A673 (cell line): ENCODE data around the gene ENOX1. TPM values are rescaled to one million over a fixed set of nuclear protein-coding genes. Genes with fewer than 3 reads are reported as not detected.

Source experiments
- BruUV-seq: library from RNA; stranded (reverse); fragments of 400-500 nt; replicated peaks from 2 replicates; lab custom pipeline; 2021; lab: Mats Ljungman, UMichigan
- CTCF ChIA-PET: fragments of 300-600 bp; sonication (Branson Sonifier 250); formaldehyde crosslinking; loops from one replicate; lab custom pipeline; 2022; ENCODE audit warnings: antibody characterized with exemption; lab: Charles Lee
- POLR2A ChIA-PET: fragments of 300-600 bp; sonication (Branson Sonifier 250); formaldehyde crosslinking; loops from one replicate; lab custom pipeline; 2022; ENCODE audit warnings: antibody characterized with exemption; ENCODE audit not compliant: low non-redundant PET; lab: Charles Lee
- DNase-seq: peaks from one replicate; pipeline ENCODE4 v3.0.0-alpha.2; 2015; ENCODE audit warnings: low spot score
- H3K27ac ChIP-seq: fragments of 200-600 bp; sonication (generic); 2 replicates; pipeline ENCODE4 v1.5.1; 2016; ENCODE audit warnings: mixed run types, low read depth, mild to moderate bottlenecking, mixed read lengths, antibody characterized with exemption, low read length; ENCODE audit not compliant: poor library complexity, severe bottlenecking
- H3K27me3 ChIP-seq: fragments of 200-600 bp; sonication (generic); replicated peaks from 2 replicates; pipeline ENCODE4 v1.6.1; 2017; ENCODE audit warnings: mixed run types, low read depth, mild to moderate bottlenecking, mixed read lengths, antibody characterized with exemption, low read length; ENCODE audit not compliant: insufficient read depth, poor library complexity
- H3K36me3 ChIP-seq: fragments of 200-600 bp; sonication (generic); 2 replicates; pipeline ENCODE4 v1.6.1; 2016; ENCODE audit warnings: mixed run types, mild to moderate bottlenecking, mixed read lengths, antibody characterized with exemption, low read length; ENCODE audit not compliant: insufficient read depth, poor library complexity, severe bottlenecking
- H3K4me1 ChIP-seq: fragments of 200-600 bp; sonication (generic); 2 replicates; pipeline ENCODE4 v1.6.1; 2017; ENCODE audit warnings: mixed run types, mild to moderate bottlenecking, mixed read lengths, antibody characterized with exemption, low read length; ENCODE audit not compliant: insufficient read depth, poor library complexity, severe bottlenecking
- H3K4me3 ChIP-seq: fragments of 200-600 bp; sonication (generic); 2 replicates; pipeline ENCODE4 v1.5.1; 2016; ENCODE audit warnings: low read depth, mixed run types, mild to moderate bottlenecking, mixed read lengths, low read length; ENCODE audit not compliant: poor library complexity, severe bottlenecking
- H3K9me3 ChIP-seq: fragments of 200-600 bp; sonication (generic); 2 replicates; pipeline ENCODE4 v1.6.1; 2016; ENCODE audit warnings: mixed run types, low read depth, mild to moderate bottlenecking, mixed read lengths, antibody characterized with exemption, low read length; ENCODE audit not compliant: poor library complexity, severe bottlenecking
- CTCF ChIP-seq: fragments of 300-800, 200-600 bp; sonication (generic); conservative IDR thresholded peaks from 2 replicates; pipeline ENCODE4 v1.5.1; 2017; ENCODE audit warnings: low read depth, mild to moderate bottlenecking, antibody characterized with exemption, low read length, moderate library complexity, mixed read lengths
- EZH2 ChIP-seq: fragments of 200-600 bp; sonication (generic); IDR thresholded peaks from 2 replicates; pipeline ENCODE4 v1.6.1; 2017; ENCODE audit warnings: borderline replicate concordance, low read depth, mild to moderate bottlenecking, mixed read lengths, antibody characterized with exemption, low read length; ENCODE audit not compliant: poor library complexity, severe bottlenecking
- intact Hi-C: fragments of 100-400 bp; cut with micrococcal nuclease; formaldehyde crosslinking; loops from one replicate; pipeline ENCODE4 v1.10.0; 2022; ENCODE audit not compliant: unreplicated experiment
- total RNA-seq: library from RNA; stranded (reverse); gene quantifications from 2 replicates; pipeline ENCODE4 v1.2.3, GENCODE V29; 2021

Gene ENOX1
- total RNA-seq, 1 experiment from 2014 or later, result 4.4 TPM

GRCh38 chr13:43783820-43784219, 3.0 kb downstream of the ENOX1 start:
- no peak for TF ChIP-seq CTCF
- no peak for TF ChIP-seq EZH2
- DNase-seq, result peak; percentile 44
- ChIA-PET POLR2A (interaction anchor here (0.6 kb wide), 1 partner anchor 482 kb away, joined by 6 read pairs; no protein-coding TSS in a partner anchor), CTCF (no interaction called here)
- Histone ChIP-seq H3K4me3 (no peak overlapping the region), H3K9me3 (no peaks in the 10 kb centered on the region), H3K27me3 (no peaks in the 10 kb centered on the region), H3K4me1 (peaks cover 4% of the 10 kb centered on the region), H3K36me3 (no peaks in the 10 kb centered on the region), H3K27ac (no peak overlapping the region)
- no TSS peak for BruUV-seq
- intact Hi-C loops, result no loop called here

GRCh38 chr13:43782686-43783085, 4.1 kb downstream of the ENOX1 start:
- Histone ChIP-seq H3K27me3 (no peaks in the 10 kb centered on the region), H3K4me3 (no peak overlapping the region), H3K9me3 (no peaks in the 10 kb centered on the region), H3K27ac (no peak overlapping the region), H3K4me1 (peaks cover 2% of the 10 kb centered on the region), H3K36me3 (no peaks in the 10 kb centered on the region)
- no peak for DNase-seq
- ChIA-PET POLR2A (no interaction called here), CTCF (no interaction called here)
- no TSS peak for BruUV-seq
- intact Hi-C loops, result no loop called here
- TF ChIP-seq CTCF, result no peak
- no peak for TF ChIP-seq EZH2

- POLR2A ChIA-PET, result no interaction called here
- H3K36me3 ChIP-seq, result no peaks in the 10 kb centered on the region
- no peaks in the 10 kb centered on the region for H3K9me3 ChIP-seq
- no peaks in the 10 kb centered on the region for H3K27me3 ChIP-seq
- no TSS peak for BruUV-seq
- intact Hi-C loops, result no loop called here
- H3K27ac ChIP-seq, result no peak overlapping the region
- CTCF ChIA-PET, result no interaction called here
- TF ChIP-seq EZH2 (no peak), CTCF (no peak)
- no peak for DNase-seq
- H3K4me1 ChIP-seq, result no peaks in the 10 kb centered on the region
- H3K4me3 ChIP-seq, result no peak overlapping the region
Measured at GRCh38 chr13:43780666-43781065, 6.1 kb downstream of the ENOX1 start.
